Cortex of kidney (tissue), 1 donor: ENCODE data around the gene ANK3.

Experiments
- DNase-seq: peaks from one replicate; lab custom pipeline; 2025; lab: John Stamatoyannopoulos, UW

The ANK3 gene

DNA sequence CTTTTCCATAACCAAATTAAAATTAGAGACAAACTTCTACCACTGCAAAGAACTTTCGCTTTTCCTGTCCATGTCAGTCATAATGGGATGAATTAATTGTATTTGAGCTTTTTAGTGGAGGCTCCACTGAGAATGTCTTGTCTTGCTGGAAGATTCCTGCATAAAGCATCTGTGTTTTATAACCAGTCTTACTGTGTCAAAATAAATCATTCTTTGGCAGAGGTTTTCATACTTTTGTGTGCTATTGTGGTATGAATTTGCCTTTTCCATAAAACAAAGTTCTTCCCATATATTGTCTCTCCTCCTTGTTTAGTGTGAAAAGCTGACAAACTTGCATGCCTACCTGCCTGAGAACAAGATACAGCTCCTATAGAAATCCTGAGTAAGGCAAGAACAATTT is 358.5 kb downstream of the ANK3 start:
- no peak for DNase-seq

DNA sequence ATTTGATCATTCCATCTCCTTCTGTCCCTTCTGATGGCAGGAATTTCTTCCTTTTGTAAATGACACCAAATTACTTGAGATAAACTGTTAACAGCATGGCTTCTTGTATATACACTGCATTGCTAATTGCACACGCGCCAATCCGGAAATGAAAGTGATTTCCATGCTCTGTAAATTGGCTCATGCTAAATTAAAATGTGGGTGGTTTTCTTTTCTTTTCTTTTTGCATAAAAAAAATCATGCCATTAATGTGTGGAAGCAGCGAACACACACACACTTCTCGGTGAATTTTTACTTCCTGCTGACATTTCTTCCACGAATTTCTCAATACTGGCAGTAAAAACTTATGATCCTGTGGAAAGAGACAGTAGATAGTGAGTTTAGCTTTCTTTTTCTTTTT is 360.2 kb downstream of the ANK3 start:
- DNase-seq = no peak

DNA sequence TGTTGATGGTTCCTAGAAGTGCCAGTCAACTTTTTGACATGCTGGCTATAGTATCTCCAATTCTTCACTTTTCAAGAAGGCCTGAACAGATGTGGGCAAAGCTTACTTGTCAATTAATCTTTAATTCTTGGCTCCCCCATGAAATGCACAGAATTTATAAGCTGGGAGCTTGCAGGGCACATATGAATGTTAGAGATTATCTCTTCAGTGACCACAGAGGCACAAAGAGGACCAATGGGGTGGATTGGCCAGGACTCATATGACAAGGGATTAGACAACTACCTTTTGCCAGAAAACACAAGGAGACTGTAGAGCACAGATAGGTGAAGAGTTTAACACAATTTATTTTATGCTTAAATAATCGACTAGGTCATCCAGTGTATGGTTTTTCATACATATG is 361.6 kb downstream of the ANK3 start:
- DNase-seq = no peak

DNA sequence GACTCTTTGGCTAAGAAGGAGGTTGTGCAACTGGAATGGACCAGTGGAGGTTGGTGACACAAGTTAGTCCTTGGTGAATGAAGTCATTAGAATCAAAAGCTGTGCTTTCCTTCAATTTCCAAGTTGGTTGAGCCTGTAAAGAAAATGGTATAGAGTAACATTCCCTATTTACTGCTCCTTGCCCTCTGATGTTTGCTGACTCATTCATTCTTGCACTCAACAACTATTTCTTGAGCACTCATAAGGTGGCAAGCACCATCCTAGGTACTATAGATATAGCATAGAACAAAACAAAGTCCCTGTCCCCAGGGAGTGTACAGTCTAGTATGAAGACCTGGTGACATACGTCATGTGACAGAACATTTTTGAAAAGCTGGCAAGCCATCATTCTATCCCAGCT is 364.4 kb downstream of the ANK3 start:
- no peak for DNase-seq

DNA sequence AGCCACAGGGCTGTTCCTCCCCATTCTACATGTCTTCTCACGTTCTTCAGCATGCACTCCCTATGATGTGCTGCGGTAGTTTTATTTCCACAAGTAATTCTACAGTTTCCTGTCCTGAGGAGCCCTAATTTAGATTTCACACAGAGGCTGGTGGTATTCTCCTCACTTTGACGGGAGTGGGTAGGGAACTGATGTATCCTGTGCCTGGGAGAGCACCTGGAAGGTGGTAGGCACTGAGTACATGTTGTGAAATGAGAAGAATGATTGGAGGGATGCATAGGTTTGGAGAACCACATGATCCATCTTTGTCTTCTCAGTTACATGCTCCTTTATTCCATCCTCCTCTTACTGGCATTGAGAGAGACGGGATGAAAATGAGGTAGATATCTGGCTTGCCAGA is 365.2 kb downstream of the ANK3 start:
- DNase-seq = no peak

DNA sequence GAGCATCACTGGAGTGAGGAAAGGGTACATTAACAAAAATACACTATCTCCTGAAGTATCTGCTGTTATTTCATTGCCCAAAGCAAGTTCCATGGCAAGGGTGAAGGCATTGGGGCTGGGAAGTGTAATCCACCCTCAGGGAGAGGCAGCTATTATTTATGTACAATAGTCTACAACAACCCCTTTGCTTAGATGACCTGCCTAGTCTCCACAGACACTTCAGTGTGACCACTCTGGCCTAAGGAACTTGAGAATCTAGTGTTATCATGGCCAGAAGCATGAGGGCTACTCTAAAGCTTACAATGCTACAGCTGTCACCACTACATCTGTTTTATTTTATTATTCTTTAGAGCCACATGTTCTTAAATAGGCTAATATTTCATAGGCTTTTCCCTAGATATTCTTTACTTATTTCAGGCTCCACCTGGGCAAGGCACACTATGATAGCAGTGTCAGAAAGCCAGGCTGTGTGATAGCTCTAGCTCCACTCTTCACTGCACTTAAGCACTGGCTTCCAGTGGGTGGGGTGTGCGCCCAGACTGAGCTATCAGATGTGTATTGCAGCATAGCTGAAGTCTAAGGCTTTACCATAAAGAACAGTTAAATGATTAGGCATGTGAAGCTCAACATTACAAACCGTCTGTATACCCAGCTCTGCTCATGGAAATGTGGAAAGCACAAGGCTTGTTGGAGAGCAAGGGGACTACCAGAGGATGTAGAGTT is 366.4 kb downstream of the ANK3 start:
- no peak for DNase-seq

DNA sequence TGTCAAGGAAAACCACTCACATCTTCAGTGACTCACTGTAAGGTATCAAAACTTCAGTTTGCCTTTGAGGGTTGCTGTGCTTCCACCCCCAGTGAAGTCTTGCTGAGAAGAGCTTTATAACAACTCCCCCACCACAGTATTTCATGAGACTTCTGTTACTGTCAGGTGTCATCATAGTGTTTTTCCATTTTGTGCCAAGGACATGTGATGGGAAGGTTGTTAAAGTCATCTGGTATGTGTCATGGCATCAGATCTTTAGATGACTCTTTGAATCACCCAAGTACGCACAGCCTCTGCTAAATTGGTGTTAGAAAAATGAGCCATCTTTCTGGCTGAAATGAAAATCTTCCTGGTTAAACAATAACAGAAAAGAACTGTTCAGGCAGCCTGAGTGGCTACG is 368.3 kb downstream of the ANK3 start:
- DNase-seq = no peak

DNA sequence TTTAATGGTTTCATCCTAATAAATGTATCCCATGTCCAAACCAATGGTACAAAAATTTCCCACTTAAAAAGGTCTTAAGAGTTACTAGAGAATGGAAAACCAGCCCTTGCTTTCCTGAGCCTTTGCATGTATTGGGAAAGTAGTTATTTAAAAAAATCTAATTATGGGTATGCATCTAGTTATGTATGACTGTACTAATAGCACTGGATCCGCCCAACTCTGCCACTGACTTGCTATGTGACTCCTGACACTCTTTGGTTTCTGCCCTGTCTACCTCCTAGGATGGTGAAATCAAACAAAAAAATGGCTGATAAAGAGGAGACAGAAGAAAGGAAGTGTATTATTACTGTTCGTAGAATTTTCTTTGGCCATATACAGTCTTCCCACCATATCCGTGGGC is 372.9 kb downstream of the ANK3 start:
- no peak for DNase-seq

DNA sequence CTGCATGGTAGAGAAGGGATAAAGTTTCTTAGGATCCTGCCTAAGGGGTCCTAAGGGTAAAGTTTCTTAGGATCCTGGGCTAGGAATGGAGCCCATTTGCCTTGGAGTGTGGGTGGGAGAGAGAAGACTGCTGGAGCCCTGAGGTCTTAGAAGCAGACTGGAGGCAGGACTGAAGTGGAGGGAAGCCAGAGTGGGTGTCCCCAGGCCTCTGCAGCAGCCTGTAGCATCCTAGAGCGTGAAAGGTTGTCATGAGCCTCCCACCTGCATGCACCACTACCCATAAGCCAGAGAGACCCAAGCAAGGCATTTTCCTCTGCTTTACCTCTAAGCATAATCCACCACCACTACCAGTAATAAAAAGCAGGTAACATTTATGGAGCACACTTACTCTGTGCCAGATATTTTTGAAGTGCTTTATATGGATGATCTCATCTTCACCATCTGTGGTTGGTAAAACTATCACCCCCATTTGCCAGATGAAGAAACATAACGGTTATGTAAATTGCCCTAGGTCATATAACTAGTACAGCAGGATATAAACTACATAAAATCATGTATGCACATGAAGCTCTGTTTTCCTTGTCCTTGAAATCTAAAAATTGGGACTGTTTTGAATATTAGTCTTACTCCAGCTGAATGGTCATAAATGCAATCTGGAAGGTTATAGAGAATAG is 379.8 kb downstream of the ANK3 start:
- DNase-seq = no peak

DNA sequence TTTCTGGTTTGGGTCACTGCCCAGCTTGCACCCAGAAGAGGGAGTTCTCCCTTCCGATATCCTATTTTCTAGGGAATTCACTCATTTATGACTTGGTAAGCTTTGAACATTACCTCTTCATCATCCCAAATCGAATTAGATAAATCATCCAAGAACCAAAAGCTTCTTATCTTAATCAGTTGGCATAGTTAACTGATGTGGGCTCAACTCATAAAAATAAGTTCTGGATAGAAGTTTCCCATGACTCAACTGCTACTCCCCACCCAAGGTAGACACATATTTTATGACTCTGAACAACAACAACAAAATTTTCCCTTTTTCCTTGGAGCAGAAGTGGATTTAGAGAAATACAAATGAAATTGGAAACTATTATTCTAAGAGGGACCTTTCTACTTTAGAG is 380.4 kb downstream of the ANK3 start:
- no peak for DNase-seq

DNA sequence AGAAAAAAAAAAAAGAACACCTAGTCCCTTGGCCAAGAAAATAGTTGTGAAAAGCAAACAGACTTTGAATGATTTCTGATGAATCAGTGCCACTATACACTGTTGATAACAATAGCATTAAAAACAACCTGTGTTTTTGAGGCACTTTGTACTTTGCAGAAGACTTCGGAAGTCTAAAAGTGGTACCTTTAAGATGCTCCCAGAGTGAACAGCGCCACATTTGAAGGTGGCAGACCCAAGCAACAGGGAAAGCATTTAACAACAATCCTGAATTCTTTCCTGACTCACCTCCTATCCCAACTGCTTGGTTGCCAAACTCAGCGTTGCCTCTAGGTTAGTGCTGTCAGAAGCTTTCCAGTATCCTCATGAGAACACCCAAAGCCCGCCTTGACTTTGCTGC is 380.9 kb downstream of the ANK3 start:
- DNase-seq = no peak

DNA sequence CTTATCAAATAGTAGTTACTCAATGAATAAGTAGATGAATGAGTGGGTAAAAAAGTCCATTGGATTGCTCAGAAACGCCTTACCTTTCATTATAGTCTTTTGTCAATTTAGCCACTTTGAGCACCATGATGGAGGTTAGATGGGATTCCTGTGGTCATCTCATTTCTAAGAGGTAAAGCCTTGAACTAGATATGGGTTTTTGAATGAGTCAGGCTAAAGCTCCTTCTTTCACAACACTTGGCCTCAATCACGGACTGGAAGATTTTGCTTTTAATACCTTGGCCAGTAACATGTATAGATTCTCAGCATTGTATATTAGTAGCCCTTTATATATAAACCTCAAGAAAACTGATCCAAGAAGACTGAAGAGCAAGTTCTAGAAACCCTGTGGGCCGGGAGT is 383.6 kb downstream of the ANK3 start:
- no peak for DNase-seq

DNA sequence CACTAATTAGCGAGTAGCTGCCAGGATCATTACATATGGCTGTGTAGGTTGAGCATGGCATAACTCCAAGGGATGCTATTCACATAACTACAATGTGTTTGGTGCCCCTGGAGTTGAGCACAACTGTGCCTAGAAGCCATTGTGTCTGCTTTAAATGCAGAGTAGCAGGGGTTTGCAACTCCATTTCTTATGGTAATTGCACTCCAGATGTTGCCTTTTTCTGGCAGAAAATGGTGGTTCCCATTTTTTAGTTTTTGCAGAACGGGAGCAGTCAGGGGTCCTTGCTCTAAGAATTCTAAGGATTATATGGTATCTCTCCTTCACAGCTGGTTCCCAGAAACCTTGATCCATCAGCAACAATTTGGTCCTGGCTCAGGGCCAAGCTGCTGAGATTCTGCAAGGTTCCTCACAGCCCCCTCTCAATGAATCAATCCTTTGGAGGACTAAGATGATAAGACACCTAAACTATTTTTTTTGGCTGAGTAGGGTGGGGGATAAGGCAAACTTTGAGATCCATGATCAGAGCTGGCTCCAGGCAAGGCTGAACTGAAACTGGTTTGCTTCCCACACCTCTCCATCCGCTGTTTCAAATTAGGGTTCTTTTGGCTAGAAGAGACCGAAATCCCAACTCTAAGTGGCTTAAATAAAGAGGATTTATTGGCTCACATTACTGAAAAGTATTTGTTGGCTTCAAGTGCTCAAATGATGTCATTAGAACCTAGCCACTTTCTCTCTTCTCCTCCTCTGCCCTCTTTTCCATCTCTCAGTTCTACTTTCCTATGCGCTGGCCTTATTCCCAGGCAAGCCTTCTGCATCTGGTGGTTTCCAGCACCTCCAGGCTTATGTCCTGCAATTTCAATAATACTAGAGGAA is 385.8 kb downstream of the ANK3 start:
- DNase-seq = no peak

DNA sequence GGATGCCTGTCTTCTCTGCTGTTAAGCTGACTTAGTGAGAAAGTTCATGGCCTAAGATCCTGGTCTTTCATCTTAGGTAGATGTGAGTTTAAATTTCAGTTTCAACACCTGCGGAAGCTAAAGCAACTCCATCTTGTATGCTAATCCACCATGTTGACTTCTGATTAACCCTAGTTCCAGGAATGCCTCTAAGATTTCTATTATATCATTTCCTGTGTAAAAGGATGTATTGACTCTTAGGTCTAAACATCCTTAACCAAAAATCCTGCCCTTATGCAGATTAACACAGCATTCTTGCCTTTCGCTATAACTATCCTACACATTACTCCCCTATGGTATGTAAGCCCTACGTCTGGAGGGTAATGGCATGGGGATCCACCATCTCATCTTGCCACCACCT is 388.9 kb downstream of the ANK3 start:
- DNase-seq = no peak

DNA sequence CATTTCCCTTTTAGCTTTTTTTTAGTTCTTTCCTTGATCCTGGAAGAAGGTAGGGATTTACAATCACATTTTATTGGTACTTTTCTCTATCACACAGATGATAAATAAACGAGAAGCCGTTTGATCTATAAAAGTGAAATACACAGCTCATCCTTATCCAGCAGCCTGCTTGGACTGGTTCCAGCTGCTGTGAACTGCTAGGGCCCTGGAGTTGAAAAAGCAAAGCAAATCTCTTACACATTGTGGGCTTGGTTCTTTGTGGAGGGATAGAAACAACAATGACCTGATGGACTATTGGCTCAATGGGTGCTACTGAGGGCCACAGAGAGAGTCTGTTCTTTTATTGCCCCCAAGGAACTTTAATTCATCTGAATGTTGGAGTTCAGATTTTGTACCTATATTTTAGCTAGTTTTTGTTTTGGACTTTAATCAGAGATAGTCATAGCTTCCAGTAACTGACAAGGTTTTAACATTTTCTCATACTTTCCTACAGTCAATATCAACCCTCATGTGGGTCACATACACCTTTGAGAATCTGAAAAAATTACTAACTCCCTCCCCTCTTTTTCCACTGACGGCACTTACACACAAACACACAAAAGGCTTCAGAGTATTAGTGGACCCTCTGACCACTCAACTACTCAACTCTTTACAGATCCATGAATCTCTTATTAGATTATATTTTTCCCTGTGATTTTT is 391.7 kb downstream of the ANK3 start:
- DNase-seq = no peak

DNA sequence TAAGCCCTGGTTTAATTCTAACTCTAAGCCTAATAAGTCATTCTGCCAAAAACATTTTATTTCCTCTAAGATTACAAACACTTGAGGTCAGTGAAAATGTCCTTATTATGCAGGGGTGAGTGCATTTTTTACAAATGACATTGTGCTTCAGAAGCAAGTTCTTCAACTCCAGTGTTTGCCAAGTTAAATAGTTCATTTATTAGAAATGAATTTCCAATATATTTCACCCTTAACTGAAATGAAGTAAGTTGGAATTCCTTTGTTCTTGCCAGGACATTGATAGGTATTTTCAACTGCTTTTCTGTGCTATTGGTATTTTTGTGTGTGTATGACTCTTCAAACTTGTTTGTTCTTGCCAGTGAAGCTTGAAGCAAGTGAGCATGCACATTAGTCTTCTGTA is 393.8 kb downstream of the ANK3 start:
- DNase-seq = no peak

DNA sequence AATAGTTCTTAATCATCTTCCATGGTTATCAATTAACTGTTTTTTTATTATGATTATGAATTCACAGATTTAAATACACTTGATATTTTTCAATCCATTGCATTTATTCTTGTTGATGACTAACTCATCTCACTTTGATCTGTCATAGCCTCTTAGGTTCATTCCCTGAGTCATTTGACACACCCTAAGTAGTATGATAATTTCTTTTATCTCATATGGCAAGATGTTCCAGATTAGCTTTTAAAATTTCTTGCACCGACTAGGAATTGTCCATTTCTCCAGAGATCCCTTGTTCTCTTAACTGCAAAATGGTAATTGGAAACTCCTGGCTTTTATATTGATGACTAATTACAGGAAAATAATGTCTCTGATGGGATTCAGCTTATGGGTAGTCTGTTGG is 395.7 kb downstream of the ANK3 start:
- DNase-seq = no peak

DNA sequence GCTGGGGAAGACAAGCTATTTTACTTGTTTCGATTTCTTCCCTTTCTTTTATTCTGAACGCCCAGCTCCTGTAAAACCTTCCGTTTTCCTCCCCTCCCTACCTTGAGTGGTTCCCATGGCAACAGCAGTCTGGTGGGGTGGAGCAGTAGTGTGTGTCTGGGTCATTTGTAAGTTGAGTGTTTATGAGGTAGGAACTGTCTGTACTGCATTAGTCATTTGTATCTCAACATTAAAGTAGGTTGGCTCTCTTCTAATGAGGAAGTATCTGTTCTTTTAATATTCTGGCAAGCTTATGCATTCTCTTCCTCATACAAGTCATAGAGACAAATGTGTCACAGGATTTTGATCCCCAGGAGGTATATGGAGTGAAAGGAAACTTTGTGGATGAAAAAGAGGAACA is 398.0 kb downstream of the ANK3 start:
- DNase-seq = no peak

DNA sequence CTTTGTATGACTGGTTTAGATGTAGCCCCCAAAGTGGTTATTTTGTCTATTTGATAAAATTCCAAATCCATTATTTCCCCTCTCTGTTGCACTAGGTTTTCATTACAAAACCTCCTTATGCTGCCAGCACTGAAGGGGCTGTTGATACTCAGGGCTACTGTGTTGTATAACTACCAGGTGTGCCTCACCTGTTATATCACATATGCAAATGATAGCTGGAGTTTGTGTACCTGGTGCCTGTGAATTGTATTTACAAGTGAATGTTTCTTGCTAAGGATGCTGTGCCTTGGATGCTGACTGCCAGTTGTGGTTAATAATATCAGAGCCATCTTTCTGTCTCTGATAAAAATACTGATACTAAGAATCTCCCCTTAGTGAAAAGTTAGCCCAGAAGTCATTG is 398.6 kb downstream of the ANK3 start:
- no peak for DNase-seq

DNA sequence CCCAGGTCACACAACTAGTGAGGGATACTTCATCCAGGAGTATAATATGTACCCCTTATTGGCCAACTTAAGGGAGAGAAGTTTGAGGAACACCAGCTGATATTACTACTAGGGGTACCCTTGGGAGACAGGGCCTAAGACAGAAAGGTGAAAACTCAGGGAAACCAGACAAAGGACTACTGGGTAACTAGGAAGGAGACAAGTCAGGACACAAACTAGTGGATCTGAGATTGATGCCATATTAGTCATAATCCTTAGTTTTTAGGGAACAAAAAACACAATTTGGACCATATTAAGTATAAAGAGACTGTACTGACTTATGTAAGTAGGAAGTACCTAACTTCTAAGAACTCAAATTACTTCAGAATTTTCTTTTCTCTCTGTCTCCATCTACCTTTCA is 404.0 kb downstream of the ANK3 start:
- DNase-seq = no peak

DNA sequence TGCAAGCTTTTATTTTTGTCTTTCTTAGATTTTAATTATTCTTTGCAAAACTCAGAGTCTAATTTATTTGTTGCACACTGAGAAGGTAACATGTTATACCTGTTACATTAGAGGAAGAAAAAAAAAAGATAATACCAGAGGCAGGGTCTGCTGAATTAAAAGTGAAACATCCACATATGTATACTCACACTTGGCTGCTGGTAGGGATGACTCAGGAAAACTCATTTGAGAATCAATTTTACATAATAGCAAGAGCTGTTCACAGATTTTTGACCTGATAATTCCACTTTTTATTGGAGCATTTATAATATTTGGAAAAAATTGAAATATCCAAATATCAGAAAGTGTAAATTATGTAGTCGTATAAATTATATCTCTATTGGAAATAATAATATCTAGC is 405.3 kb downstream of the ANK3 start:
- DNase-seq = no peak

DNA sequence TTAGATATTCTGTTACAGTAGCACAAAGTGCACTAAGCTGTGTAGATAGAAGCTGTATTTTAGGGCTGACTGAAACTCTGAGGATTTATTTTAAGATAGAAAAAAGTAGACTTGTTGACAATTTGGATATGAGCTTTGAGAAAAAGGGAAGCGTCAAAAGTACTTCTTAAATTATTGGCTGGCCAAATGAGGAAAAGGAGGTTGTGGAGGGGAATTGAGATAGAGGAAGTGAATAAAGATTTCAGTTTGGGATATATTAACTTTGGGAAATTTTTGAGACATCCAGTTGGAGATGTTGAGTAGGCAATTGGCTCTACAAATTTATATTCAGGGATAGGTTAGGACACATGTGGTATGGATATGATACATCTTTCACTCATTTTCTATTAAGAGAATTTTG is 409.3 kb downstream of the ANK3 start:
- no peak for DNase-seq

DNA sequence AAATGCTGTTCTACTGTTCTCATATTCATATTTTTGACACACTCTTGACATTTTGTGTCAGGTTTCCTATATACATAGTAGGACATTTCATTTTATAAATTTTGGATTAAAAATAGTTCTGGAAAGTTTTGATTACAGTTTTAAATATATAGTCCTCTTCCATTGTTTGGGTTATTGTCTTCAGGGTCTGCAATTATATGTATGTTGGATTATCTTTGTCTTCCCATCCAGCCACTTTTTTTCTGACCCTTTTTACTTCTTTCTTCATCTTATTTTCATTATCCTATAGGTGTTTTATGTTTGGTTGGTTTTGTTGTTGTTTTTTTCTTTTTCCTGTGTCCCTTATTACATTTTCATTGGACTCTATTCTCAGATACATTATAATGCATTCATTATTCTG is 412.2 kb downstream of the ANK3 start:
- DNase-seq = no peak
